HepG2 (cell line): ENCODE results near the gene MYL4.

Experiments
- KLF11 ChIP-seq: IDR thresholded peaks from 2 replicates; pipeline ENCODE4 v1.6.1; 2016; ENCODE audit warnings: missing compliant biosample characterization
- POLR2A ChIP-seq, 2 experiments: IDR thresholded peaks; 2 replicates each; pipeline ENCODE4 v1.6.1; 2011; ENCODE audit warnings: low read depth in 2 of 2, low read length in 2 of 2, mild to moderate bottlenecking in 1 of 2, moderate library complexity in 1 of 2; ENCODE audit not compliant: insufficient read depth in 1 of 2
- STAT5B ChIP-seq: sonication (generic); formaldehyde crosslinking; IDR thresholded peaks from 2 replicates; pipeline ENCODE4 v1.4.0; 2020; ENCODE audit warnings: missing genetic modification reagents
- ZC3H4 ChIP-seq: sonication (generic); formaldehyde crosslinking; IDR thresholded peaks from 2 replicates; pipeline ENCODE4 v1.4.0; 2020; ENCODE audit warnings: missing genetic modification reagents, borderline replicate concordance
- ZNF251 ChIP-seq: sonication (generic); formaldehyde crosslinking; IDR thresholded peaks from 2 replicates; pipeline ENCODE4 v1.9.0; 2021; ENCODE audit warnings: mild to moderate bottlenecking, missing genetic modification reagents
- ZNF576 ChIP-seq: sonication (generic); formaldehyde crosslinking; IDR thresholded peaks from 2 replicates; pipeline ENCODE4 v1.4.0; 2020; ENCODE audit warnings: mild to moderate bottlenecking, missing genetic modification reagents
- ZNF691 ChIP-seq: sonication (generic); formaldehyde crosslinking; IDR thresholded peaks from 2 replicates; pipeline ENCODE4 v1.4.0; 2020; ENCODE audit warnings: missing genetic modification reagents, low read depth, mild to moderate bottlenecking, borderline replicate concordance

GRCh38 chr17:47242648-47243047 lies 33.5 kb downstream of the MYL4 start:
- no peak for TF ChIP-seq ZNF691
- TF ChIP-seq ZNF576: no peak
- no peak for TF ChIP-seq ZC3H4 (CRISPR knock-in tag)
- no peak for TF ChIP-seq KLF11 (CRISPR knock-in tag)
- TF ChIP-seq POLR2A (IDR thresholded peaks at IDR 0.05; ENCODE audit: insufficient read depth in 1 of 2, low read depth in 2 of 2, low read length in 2 of 2): no peak
- no peak for TF ChIP-seq ZNF251 (CRISPR knock-in tag)
- TF ChIP-seq STAT5B (CRISPR knock-in tag): no peak
